Measurements from ENCODE around the gene CCDC61. TPM values are rescaled to one million over a fixed set of nuclear protein-coding genes. Genes with fewer than 3 reads are reported as not detected.

The CCDC61 gene
- total RNA-seq, 4 donors from 2014 or later, result 2.3 to 4.9 (median 3.4) TPM

DNA sequence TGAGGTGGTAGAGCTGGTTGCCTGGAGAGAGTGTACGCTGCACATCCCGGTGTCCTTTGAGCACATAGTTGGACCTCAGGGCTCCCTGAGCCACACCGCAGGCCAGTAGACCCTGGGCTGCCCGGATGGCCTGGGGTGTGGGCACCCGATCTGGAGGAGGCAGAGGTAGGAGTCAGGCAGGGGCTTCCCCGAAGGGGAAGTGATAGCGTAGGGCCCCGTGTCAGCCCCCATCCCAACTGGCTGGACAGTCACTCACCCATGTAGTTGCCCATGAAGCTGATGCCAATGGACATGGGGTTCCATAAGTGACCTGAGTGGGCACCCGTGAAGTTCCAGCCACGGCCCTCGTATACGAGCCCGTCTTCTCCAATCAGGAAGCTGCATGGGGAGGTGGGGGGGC, 24.0 kb downstream of the CCDC61 start:
- TF ChIP-seq, protein P1, sequence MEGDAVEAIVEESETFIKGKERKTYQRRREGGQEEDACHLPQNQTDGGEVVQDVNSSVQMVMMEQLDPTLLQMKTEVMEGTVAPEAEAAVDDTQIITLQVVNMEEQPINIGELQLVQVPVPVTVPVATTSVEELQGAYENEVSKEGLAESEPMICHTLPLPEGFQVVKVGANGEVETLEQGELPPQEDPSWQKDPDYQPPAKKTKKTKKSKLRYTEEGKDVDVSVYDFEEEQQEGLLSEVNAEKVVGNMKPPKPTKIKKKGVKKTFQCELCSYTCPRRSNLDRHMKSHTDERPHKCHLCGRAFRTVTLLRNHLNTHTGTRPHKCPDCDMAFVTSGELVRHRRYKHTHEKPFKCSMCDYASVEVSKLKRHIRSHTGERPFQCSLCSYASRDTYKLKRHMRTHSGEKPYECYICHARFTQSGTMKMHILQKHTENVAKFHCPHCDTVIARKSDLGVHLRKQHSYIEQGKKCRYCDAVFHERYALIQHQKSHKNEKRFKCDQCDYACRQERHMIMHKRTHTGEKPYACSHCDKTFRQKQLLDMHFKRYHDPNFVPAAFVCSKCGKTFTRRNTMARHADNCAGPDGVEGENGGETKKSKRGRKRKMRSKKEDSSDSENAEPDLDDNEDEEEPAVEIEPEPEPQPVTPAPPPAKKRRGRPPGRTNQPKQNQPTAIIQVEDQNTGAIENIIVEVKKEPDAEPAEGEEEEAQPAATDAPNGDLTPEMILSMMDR (IDR thresholded peaks at IDR 0.05 in 4 of 5, conservative IDR thresholded peaks at IDR 0.05 in 1 of 5), result no peak
- no peak for TF ChIP-seq POLR2A (IDR thresholded peaks at IDR 0.05)
- ATAC-seq, result no peak
- intact Hi-C loops (cut with DNase I; ENCODE audit: low total_unique reads), result loop anchor here (5.0 kb wide), 2 partner anchors 92 to 202 kb away; partner anchors contain the start of gene RSPH6A
- Histone ChIP-seq H3K4me1 (peaks cover 0 to 15% of the 10 kb centered on the region in 2 donors), H3K27ac (no peak overlapping the region), H3K36me3 (no peaks in the 10 kb centered on the region), H3K27me3 (peaks cover 36 to 48% (median 40%) of the 10 kb centered on the region in 3 donors), H3K4me3 (no peak overlapping the region), H3K9me3 (no peaks in the 10 kb centered on the region)
- in situ Hi-C loops (cut with MboI; ENCODE audit: low sequenced_read_pairs in 4 of 4), result no loop called here
- no peak for DNase-seq

DNA sequence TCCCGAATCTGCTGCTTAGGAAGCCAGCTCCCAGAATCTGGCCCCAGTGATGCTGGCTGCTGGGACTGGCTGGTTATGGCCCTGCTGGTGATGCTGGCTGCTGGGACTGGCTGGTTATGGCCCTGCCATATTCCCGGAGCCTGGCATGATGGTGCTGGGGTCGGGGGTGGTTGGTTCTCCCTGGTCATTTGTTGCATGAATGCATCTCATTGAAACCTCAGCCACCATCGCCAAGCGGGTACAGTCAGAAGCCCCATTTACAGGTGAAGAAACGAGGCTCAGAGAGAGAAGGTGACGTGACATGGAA, 25.5 kb downstream of the CCDC61 start:
- Histone ChIP-seq H3K36me3 (no peaks in the 10 kb centered on the region), H3K4me1 (peaks cover 0 to 12% of the 10 kb centered on the region in 2 donors), H3K4me3 (no peak overlapping the region), H3K27ac (no peak overlapping the region), H3K9me3 (no peaks in the 10 kb centered on the region), H3K27me3 (peaks cover 34 to 48% (median 39%) of the 10 kb centered on the region in 3 donors)
- TF ChIP-seq, protein P1 (IDR thresholded peaks at IDR 0.05 in 4 of 5, conservative IDR thresholded peaks at IDR 0.05 in 1 of 5), result no peak
- TF ChIP-seq POLR2A (IDR thresholded peaks at IDR 0.05), result no peak
- in situ Hi-C loops (cut with MboI; ENCODE audit: low sequenced_read_pairs in 4 of 4), result loop anchor here in 1 of 4 donors (10.0 kb wide), 1 partner anchor 244 kb away; no protein-coding TSS in a partner anchor
- intact Hi-C loops (cut with DNase I; ENCODE audit: low total_unique reads), result no loop called here
- ATAC-seq, result no peak
- no peak for DNase-seq

DNA sequence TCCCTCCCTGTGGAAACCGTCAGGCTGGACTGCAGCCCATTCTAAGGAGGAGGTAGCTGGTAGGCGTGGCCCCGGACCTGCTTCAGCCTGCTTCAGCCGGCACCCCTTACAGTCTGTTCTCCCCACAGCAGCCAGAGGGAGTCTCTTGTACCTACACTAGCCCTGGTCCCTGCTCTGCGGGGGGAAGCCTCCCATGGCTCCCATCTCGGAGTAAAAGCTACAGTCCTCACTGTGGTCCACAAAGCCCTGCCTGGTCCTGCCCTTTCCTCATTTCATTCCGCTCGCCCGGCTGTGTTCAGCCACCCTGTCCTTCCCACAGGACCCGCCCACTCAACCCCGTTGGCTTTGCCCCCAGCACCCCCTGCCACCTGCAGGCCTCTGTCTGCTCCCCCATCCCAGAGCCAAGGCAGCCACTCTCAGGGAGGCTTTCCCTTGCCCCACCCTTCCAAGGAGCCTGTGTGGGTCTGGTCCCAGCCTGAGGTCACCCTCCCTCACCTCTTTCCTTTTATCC, 26.3 kb downstream of the CCDC61 start:
- intact Hi-C loops (cut with DNase I; ENCODE audit: low total_unique reads) (no loop called here), in situ Hi-C loops (cut with MboI; ENCODE audit: low sequenced_read_pairs in 4 of 4) (loop anchor here in 1 of 4 donors (10.0 kb wide), 1 partner anchor 243 kb away; no protein-coding TSS in a partner anchor)
- Histone ChIP-seq H3K27ac (no peak overlapping the region), H3K4me1 (peaks cover 0 to 5% of the 10 kb centered on the region in 2 donors), H3K9me3 (no peaks in the 10 kb centered on the region), H3K27me3 (peaks cover 42 to 43% (median 42%) of the 10 kb centered on the region in 3 donors), H3K4me3 (no peak overlapping the region), H3K36me3 (no peaks in the 10 kb centered on the region)
- DNase-seq (no peak), ATAC-seq (no peak)
- TF ChIP-seq POLR2A (IDR thresholded peaks at IDR 0.05), result no peak

DNA sequence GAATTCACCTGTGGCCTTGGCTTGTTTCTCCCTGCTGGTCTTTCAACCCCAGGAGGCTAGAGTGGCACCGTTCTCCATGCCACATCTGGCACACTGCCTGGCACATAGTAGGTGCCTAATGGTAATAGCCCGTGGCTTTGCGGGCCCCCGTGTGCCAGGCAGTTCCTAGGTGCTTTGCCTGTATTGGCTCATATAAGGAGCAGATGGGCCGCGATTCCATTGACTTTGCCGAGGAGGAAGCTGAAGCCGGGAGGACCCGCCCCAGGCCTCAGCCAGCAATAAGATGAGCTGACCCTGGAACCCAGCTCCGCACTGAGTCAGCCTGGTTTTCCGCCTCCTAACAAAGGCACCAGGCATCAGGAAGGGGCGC, 26.8 kb downstream of the CCDC61 start:
- no peak overlapping the region for H3K27ac ChIP-seq
- ATAC-seq (no peak), DNase-seq (no peak)
- H3K4me1 ChIP-seq, result peaks cover 0 to 2% of the 10 kb centered on the region in 2 donors
- intact Hi-C loops (cut with DNase I; ENCODE audit: low total_unique reads) (no loop called here), in situ Hi-C loops (cut with MboI; ENCODE audit: low sequenced_read_pairs in 4 of 4) (loop anchor here in 1 of 4 donors (10.0 kb wide), 1 partner anchor 243 kb away; no protein-coding TSS in a partner anchor)
- peaks cover 42 to 47% (median 43%) of the 10 kb centered on the region in 3 donors for H3K27me3 ChIP-seq
- no peaks in the 10 kb centered on the region for H3K9me3 ChIP-seq
- no peaks in the 10 kb centered on the region for H3K36me3 ChIP-seq
- TF ChIP-seq POLR2A (IDR thresholded peaks at IDR 0.05), result no peak
- TF ChIP-seq, protein P1 (IDR thresholded peaks at IDR 0.05 in 4 of 5, conservative IDR thresholded peaks at IDR 0.05 in 1 of 5), result no peak
- H3K4me3 ChIP-seq, result no peak overlapping the region

DNA sequence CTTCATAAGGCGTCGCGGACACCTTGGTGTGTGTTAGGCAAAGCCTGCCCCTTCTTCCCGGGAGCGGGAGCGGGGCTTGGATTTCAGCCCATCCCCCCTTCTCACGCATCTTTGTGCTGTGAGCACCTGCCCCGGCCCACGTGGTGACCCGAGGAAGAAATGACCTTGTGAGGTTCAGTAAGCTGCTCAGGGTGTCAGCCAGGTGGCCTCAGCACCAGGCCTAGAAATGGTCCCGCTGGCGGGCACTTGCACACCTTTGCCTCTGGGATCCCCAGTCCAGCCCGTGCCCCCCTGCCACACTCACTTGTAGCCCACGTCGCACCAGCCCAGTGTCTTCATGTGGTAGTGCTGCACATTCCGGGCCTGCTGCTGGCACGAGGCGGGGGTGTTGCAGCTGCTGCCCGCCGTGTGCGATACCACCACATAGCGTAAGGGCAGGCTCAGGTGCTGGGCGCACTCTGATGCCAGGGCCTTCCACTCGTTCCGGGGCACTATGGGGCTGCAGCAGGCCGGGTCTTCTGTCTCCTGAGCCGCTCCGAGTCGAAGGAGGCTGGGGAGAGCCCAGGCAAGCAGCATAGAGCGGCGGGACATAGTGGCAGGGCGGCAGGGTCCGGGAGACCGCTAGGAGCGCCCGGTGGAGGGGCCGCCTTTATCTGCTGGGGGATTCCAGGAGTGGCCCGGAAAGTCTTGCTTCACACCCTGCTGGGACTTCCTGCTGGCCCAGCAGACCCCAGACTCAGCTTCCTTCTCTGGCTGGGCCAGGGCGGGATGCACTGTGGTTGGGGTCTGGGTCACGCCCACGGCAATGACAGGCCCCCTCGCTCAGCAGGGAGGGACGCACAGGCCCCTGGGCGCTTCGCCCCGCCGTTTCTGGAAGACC, 27.4 kb downstream of the CCDC61 start, which contains the start of gene PGLYRP1:
Gene PGLYRP1 (minus strand): TSS at position 623 of the 880 bp plus-strand sequence. CDS start 32 bp downstream, at position 591.
- intact Hi-C loops (cut with DNase I; ENCODE audit: low total_unique reads), result no loop called here
- no peak within 1 kb of the TSS for H3K4me3 ChIP-seq
- H3K27ac ChIP-seq, result no peak within 1 kb of the TSS
- H3K4me1 ChIP-seq, result no peaks in the 10 kb centered on the region
- no peak for ATAC-seq
- no peaks in the 10 kb centered on the region for H3K9me3 ChIP-seq
- in situ Hi-C loops (cut with MboI; ENCODE audit: low sequenced_read_pairs in 4 of 4), result loop anchor here in 1 of 4 donors (10.0 kb wide), 1 partner anchor 242 kb away; no protein-coding TSS in a partner anchor
- DNase-seq, result no peak
- no peak for TF ChIP-seq POLR2A (IDR thresholded peaks at IDR 0.05)
- TF ChIP-seq, protein P1 (IDR thresholded peaks at IDR 0.05 in 4 of 5, conservative IDR thresholded peaks at IDR 0.05 in 1 of 5), result no peak
- H3K36me3 ChIP-seq, result no peaks in the 10 kb centered on the region
- H3K27me3 ChIP-seq, result peaks cover 42 to 48% (median 43%) of the 10 kb centered on the region in 3 donors

Measured in gastrocnemius medialis (tissue), 4 donors.